Measurements from ENCODE around the gene SNRNP200. TPM values are rescaled to one million over a fixed set of nuclear protein-coding genes. Genes with fewer than 3 reads are reported as not detected.

Gene SNRNP200
- total RNA-seq, 1 donor = 44.2 TPM

DNA sequence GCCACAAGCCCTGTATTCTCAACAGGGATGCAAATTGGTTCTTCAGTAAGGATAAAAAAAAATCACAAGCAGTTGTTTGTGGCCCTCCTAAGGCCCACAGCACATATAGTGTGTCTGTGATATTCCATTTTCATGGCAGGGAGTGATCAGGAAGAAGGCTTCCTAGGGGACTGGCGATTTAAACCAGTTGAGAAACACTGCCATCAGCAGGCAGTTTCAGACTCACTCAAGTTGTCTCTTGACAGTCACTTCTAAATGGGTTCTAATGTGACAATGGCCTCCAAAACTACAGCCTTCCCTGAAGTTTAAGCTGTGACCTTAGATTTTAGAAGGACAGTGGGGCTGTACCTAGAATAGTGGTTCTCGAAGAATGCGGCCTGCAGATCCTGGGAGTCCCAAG is 33.4 kb downstream of the SNRNP200 start:
- Histone ChIP-seq H3K9me3 (ENCODE audit: low read depth, low read length) (no peaks in the 10 kb centered on the region), H3K27me3 (ENCODE audit: insufficient read depth, low read length) (no peaks in the 10 kb centered on the region), H3K4me2 (ENCODE audit: insufficient read depth, low read length) (no peak overlapping the region), H3K36me3 (ENCODE audit: insufficient read depth, low read length) (peaks cover 71% of the 10 kb centered on the region), H3K4me1 (ENCODE audit: insufficient read depth, low read length) (peaks cover 30% of the 10 kb centered on the region), H3K4me3 (ENCODE audit: insufficient read depth, low read length) (no peak overlapping the region), H4K20me1 (ENCODE audit: insufficient read depth, low read length) (peaks cover 8% of the 10 kb centered on the region), H3K27ac (ENCODE audit: low read depth, low read length) (no peak overlapping the region), H2AFZ (ENCODE audit: low read length) (no peak overlapping the region), H3K79me2 (ENCODE audit: insufficient read depth, low read length) (peaks cover 16% of the 10 kb centered on the region)
- TF ChIP-seq, protein P1, sequence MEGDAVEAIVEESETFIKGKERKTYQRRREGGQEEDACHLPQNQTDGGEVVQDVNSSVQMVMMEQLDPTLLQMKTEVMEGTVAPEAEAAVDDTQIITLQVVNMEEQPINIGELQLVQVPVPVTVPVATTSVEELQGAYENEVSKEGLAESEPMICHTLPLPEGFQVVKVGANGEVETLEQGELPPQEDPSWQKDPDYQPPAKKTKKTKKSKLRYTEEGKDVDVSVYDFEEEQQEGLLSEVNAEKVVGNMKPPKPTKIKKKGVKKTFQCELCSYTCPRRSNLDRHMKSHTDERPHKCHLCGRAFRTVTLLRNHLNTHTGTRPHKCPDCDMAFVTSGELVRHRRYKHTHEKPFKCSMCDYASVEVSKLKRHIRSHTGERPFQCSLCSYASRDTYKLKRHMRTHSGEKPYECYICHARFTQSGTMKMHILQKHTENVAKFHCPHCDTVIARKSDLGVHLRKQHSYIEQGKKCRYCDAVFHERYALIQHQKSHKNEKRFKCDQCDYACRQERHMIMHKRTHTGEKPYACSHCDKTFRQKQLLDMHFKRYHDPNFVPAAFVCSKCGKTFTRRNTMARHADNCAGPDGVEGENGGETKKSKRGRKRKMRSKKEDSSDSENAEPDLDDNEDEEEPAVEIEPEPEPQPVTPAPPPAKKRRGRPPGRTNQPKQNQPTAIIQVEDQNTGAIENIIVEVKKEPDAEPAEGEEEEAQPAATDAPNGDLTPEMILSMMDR (IDR thresholded peaks at IDR 0.05; ENCODE audit: extremely low read depth, low read depth, low read length) = no peak
- DNase-seq (ENCODE audit: insufficient read length, low spot score, missing footprints) = no peak

DNA sequence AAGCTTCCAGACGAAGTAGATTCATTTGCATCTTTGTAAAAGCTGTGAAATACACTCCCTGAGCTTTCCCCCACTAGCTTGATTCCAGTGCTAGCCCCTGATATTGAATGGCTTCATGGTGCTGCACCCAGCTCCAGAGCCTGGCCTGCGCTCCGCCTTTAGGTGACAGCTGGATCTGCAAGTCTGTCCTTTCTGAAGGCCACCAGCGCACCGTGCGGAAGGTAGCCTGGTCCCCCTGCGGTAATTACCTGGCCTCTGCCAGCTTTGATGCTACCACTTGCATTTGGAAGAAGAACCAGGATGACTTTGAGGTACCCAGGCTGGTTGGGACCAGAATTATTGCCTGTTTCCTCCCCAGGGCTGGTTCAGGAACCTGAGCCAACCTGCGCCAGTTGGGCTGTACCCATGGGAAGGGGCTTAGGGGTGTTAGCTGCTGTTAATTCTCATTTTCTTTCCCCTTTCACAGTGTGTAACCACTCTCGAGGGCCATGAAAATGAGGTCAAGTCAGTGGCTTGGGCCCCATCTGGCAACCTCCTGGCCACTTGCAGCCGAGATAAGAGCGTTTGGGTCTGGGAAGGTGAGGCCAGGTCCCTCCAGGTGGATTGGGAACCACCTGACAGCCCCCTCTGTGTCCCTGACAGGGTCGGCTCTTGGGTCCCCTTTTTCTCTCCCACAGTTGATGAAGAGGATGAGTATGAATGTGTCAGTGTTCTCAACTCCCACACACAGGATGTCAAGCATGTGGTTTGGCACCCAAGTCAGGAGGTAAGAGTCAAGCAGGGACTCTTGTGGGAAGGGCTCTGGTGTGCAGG is 38.0 kb downstream of the SNRNP200 start:
- no peaks in the 10 kb centered on the region for H3K9me3 ChIP-seq (ENCODE audit: low read depth, low read length)
- DNase-seq (ENCODE audit: insufficient read length, low spot score, missing footprints) = no peak
- peaks cover 50% of the 10 kb centered on the region for H3K36me3 ChIP-seq (ENCODE audit: insufficient read depth, low read length)
- TF ChIP-seq, protein P1 (IDR thresholded peaks at IDR 0.05; ENCODE audit: extremely low read depth, low read depth, low read length) = peak; percentile 55
- H2AFZ ChIP-seq (ENCODE audit: low read length) = no peak overlapping the region
- peak overlapping the region; percentile 34 for H3K27ac ChIP-seq (ENCODE audit: low read depth, low read length)
- no peaks in the 10 kb centered on the region for H3K27me3 ChIP-seq (ENCODE audit: insufficient read depth, low read length)
- peak overlapping the region; percentile 77 for H3K4me2 ChIP-seq (ENCODE audit: insufficient read depth, low read length)
- H4K20me1 ChIP-seq (ENCODE audit: insufficient read depth, low read length) = peaks cover 32% of the 10 kb centered on the region
- peaks cover 60% of the 10 kb centered on the region for H3K79me2 ChIP-seq (ENCODE audit: insufficient read depth, low read length)
- H3K4me3 ChIP-seq (ENCODE audit: insufficient read depth, low read length) = peak overlapping the region; percentile 98
- peaks cover 39% of the 10 kb centered on the region for H3K4me1 ChIP-seq (ENCODE audit: insufficient read depth, low read length)

DNA sequence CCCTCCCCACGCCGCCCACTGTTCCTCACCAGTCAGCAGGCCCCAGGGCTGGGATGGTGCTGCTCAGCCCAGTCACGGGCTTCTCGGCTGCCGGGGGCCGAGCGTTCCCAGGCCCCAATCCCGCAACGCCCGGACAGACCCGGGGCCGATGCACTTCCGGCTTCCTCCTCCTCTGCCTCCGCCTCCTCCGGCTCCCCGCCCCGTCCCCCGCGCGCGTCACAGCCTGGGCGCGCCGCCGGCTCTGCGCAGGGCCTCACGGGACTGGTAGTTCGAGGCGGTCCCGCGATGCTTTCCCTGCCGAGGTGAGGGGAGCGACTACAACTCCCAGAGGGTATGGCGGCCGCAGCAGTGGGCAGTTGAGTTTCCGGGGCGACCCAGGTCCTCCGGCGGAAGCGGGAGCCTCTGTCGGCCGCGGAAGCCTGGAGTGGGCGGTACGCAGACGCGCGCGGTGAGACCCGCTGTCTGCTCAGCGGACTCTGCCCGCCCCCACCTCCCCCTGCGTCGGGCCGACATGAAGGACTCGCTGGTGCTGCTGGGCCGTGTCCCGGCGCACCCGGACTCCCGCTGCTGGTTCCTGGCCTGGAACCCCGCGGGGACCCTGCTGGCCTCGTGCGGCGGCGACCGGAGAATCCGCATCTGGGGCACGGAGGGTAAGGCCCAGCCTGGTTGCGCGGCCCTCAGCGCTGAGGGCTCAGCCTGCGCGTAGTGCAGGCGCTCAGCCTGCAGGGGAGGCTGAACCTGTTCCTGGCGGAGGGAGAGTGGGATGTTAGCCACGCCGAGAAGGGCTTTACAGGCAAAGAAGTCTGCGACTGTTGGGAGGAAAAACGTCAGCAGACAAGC is 39.3 kb downstream of the SNRNP200 start, which contains the start of the genes CIAO1 and TMEM127:
TSS of gene CIAO1 (plus strand) at position 386 of the 840 bp plus-strand sequence. CDS start at position 512, 126 bp downstream.
TSS of gene TMEM127 (minus strand) at position 158 of the 840 bp plus-strand sequence. CDS start 616 bp downstream, outside the sequence.
- H4K20me1 ChIP-seq (ENCODE audit: insufficient read depth, low read length) = peaks cover 40% of the 10 kb centered on the region
- H3K79me2 ChIP-seq (ENCODE audit: insufficient read depth, low read length) = peaks cover 73% of the 10 kb centered on the region
- peak within 1 kb of the TSS; percentile 96 for H3K4me2 ChIP-seq (ENCODE audit: insufficient read depth, low read length)
- DNase-seq (ENCODE audit: insufficient read length, low spot score, missing footprints) = peak; percentile 100
- TF ChIP-seq, protein P1 (IDR thresholded peaks at IDR 0.05; ENCODE audit: extremely low read depth, low read depth, low read length) = peak; percentile 35
- H2AFZ ChIP-seq (ENCODE audit: low read length) = peak within 1 kb of the TSS; percentile 90
- peak within 1 kb of the TSS; percentile 87 for H3K27ac ChIP-seq (ENCODE audit: low read depth, low read length)
- H3K4me1 ChIP-seq (ENCODE audit: insufficient read depth, low read length) = peaks cover 49% of the 10 kb centered on the region
- H3K4me3 ChIP-seq (ENCODE audit: insufficient read depth, low read length) = peak within 1 kb of the TSS; percentile 98
- H3K27me3 ChIP-seq (ENCODE audit: insufficient read depth, low read length) = no peaks in the 10 kb centered on the region
- no peaks in the 10 kb centered on the region for H3K9me3 ChIP-seq (ENCODE audit: low read depth, low read length)
- peaks cover 39% of the 10 kb centered on the region for H3K36me3 ChIP-seq (ENCODE audit: insufficient read depth, low read length)
